Liver (tissue), 9 donors: ENCODE measurements around the gene GRAMD4. TPM values are rescaled to one million over a fixed set of nuclear protein-coding genes. Genes with fewer than 3 reads are reported as not detected.

Experiments used
- DNase-seq: peaks from one replicate; pipeline ENCODE4 v3.0.0-alpha.2; 2017; ENCODE audit warnings: low spot score
- H3K27ac ChIP-seq, 2 donors: one replicate each; pipeline ENCODE4 v1.7.0; 2013; ENCODE audit warnings: inconsistent platforms in 2 of 2, low read length in 2 of 2, control low read depth in 1 of 2, low read depth in 1 of 2, mild to moderate bottlenecking in 1 of 2
- H3K27me3 ChIP-seq, 4 donors: one replicate each; pipeline versions ENCODE4 v1.6.1 to v1.7.0; 2013; ENCODE audit warnings: low read length in 3 of 4, inconsistent platforms in 1 of 4, mild to moderate bottlenecking in 1 of 4, moderate library complexity in 1 of 4; ENCODE audit not compliant: control insufficient read depth in 4 of 4, insufficient read depth in 4 of 4
- H3K36me3 ChIP-seq, 4 donors: one replicate each; pipeline versions ENCODE4 v1.6.1 to v1.7.0; 2013; ENCODE audit warnings: low read length in 3 of 4, mild to moderate bottlenecking in 3 of 4, low read depth in 1 of 4, moderate library complexity in 1 of 4; ENCODE audit not compliant: control insufficient read depth in 4 of 4, insufficient read depth in 3 of 4
- H3K4me1 ChIP-seq, 4 donors: one replicate each; pipeline versions ENCODE4 v1.6.1 to v1.7.0; 2013; ENCODE audit warnings: low read length in 3 of 4, mild to moderate bottlenecking in 3 of 4, moderate library complexity in 1 of 4; ENCODE audit not compliant: control insufficient read depth in 4 of 4, insufficient read depth in 4 of 4
- H3K4me3 ChIP-seq, 3 donors: one replicate each; pipeline versions ENCODE4 v1.6.1 to v1.7.0; 2013; ENCODE audit warnings: low read length in 3 of 3, control low read depth in 1 of 3, low read depth in 1 of 3, mild to moderate bottlenecking in 1 of 3
- H3K9ac ChIP-seq, 2 donors: one replicate each; pipeline ENCODE4 v1.7.0; 2013; ENCODE audit warnings: low read length in 2 of 2, mild to moderate bottlenecking in 2 of 2, moderate library complexity in 2 of 2, control low read depth in 1 of 2, low read depth in 1 of 2
- H3K9me3 ChIP-seq, 4 donors: one replicate each; pipeline versions ENCODE4 v1.6.1 to v1.7.0; 2013; ENCODE audit warnings: low read length in 3 of 4; ENCODE audit not compliant: control insufficient read depth in 4 of 4
- FOXA1 ChIP-seq: IDR thresholded peaks from 2 replicates; pipeline ENCODE4 v1.6.1; 2016; ENCODE audit warnings: antibody characterized with exemption
- FOXA2 ChIP-seq: IDR thresholded peaks from 2 replicates; pipeline ENCODE4 v1.6.1; 2016; ENCODE audit warnings: antibody characterized with exemption
- GABPA ChIP-seq, 2 donors: IDR thresholded peaks in 1 of 2; conservative IDR thresholded peaks in 1 of 2; 2 replicates each; pipeline ENCODE4 v1.6.1; 2016; ENCODE audit warnings: antibody characterized with exemption in 2 of 2, mild to moderate bottlenecking in 1 of 2, moderate library complexity in 1 of 2
- HNF4A ChIP-seq, 2 donors: conservative IDR thresholded peaks; 2 replicates each; pipeline ENCODE4 v1.6.1; 2016; ENCODE audit warnings: antibody characterized with exemption in 2 of 2, mild to moderate bottlenecking in 2 of 2
- NR2F2 ChIP-seq: IDR thresholded peaks from 2 replicates; pipeline ENCODE4 v1.6.1; 2016; ENCODE audit warnings: antibody characterized with exemption
- RAD21 ChIP-seq, 2 donors: IDR thresholded peaks; 2 replicates each; pipeline ENCODE4 v1.6.1; 2016; ENCODE audit warnings: antibody characterized with exemption in 2 of 2, mild to moderate bottlenecking in 2 of 2
- SP1 ChIP-seq: IDR thresholded peaks from 2 replicates; pipeline ENCODE4 v1.6.1; 2018; ENCODE audit warnings: antibody characterized with exemption, mild to moderate bottlenecking
- TAF1 ChIP-seq: conservative IDR thresholded peaks from 2 replicates; pipeline ENCODE4 v1.6.1; 2016; ENCODE audit warnings: antibody characterized with exemption, mild to moderate bottlenecking
- YY1 ChIP-seq: IDR thresholded peaks from 2 replicates; pipeline ENCODE4 v1.6.1; 2016; ENCODE audit warnings: antibody characterized with exemption, mild to moderate bottlenecking
- WGBS: extraction: QIAGEN DNeasy Blood & Tissue Kit; methylation state at CpG from one replicate; pipeline ENCODE4 v1.1.7; 2013; 5-methylcytosine and 5-hydroxymethylcytosine counted together
- polyA plus RNA-seq, 2 donors: library from polyadenylated mRNA; stranded (reverse) in 1 of 2; unstranded in 1 of 2; fragments of 200-250 nt in 1 of 2; fragments of >200 nt in 1 of 2; fragmentation: Nextera tagmentation in 1 of 2; extraction: Ambion mirVana in 1 of 2; gene quantifications; one replicate each; pipeline versions ENCODE4 v1.2.1 to v1.2.3, GENCODE V29; 2013 to 2015
- total RNA-seq, 2 donors: library from RNA; depleted of rRNA; stranded (reverse); fragments of >200 nt; gene quantifications; one replicate each; pipeline ENCODE4 v1.2.3, GENCODE V29; 2014
- TF ChIP-seq, protein P1 (sequence below): IDR thresholded peaks from 2 replicates; pipeline ENCODE4 v1.6.1; 2016; ENCODE audit warnings: antibody characterized with exemption
- TF ChIP-seq, protein P2 (sequence below): IDR thresholded peaks from 2 replicates; pipeline ENCODE4 v1.6.1; 2016; ENCODE audit warnings: antibody characterized with exemption, mild to moderate bottlenecking
- TF ChIP-seq, protein P3 (sequence below): IDR thresholded peaks from 2 replicates; pipeline ENCODE4 v1.6.1; 2016; ENCODE audit warnings: antibody characterized with exemption
- TF ChIP-seq, protein P4 (sequence below): fragments of 150-350 bp; IDR thresholded peaks from 2 replicates; pipeline ENCODE4 v1.5.1; 2017; ENCODE audit warnings: improper control_type of control experiment, low read depth, low read length; ENCODE audit not compliant: missing input control
- TF ChIP-seq, protein P5 (sequence below): IDR thresholded peaks from 2 replicates; pipeline ENCODE4 v1.6.1; 2016; ENCODE audit warnings: antibody characterized with exemption
- donor health status: healthy.
- donor health status: healthy.
- donor health status: healthy.
- donor health status: healthy.
- donor health status: healthy.

GRAMD4 gene
- total and polyA plus RNA-seq, 4 donors, result 2.7 to 53.5 (median 21.6) TPM

DNA sequence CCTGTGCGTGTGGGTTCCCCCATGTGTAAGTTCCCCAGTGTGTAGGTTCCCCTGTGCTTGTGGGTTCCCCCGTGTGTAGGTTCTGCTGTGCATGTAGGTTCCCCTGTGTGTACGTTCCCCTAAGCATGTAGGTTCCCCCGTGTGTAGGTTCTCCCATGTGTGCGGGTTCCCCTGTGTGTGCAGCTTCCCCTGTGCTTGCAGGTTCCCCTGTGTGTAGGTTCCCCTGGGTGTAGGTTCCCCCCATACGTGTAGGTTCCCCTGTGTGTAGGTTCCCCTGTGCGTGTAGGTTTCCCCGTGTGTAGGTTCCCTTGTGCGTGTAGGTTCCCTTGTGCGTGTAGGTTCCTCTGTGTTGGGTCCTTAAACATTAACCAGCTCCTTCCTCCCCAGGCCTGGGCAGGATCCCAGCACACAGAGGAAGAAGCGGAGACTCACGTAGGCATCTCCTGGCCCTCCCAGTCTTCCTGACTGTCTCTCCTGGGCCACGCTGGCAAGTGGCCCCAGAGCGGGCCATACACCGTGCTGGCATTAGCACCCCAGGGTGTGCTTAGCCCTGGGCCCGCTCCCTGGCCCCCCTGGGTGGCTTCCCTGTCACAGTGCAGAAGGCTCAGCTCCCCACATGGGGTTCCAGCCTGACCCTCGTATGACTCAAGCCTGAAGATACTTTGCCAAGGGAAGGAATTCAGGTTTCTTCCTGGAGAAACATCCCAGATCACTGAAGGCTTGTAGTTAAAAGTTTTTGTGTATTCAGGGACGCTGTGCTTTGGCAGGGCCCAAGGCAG, 2.8 kb upstream of the GRAMD4 start (continued):
- TF ChIP-seq HNF4A (conservative IDR thresholded peaks at IDR 0.05), result no peak
- no peak for TF ChIP-seq YY1
- no peak for TF ChIP-seq FOXA2
- TF ChIP-seq NR2F2, result no peak

DNA sequence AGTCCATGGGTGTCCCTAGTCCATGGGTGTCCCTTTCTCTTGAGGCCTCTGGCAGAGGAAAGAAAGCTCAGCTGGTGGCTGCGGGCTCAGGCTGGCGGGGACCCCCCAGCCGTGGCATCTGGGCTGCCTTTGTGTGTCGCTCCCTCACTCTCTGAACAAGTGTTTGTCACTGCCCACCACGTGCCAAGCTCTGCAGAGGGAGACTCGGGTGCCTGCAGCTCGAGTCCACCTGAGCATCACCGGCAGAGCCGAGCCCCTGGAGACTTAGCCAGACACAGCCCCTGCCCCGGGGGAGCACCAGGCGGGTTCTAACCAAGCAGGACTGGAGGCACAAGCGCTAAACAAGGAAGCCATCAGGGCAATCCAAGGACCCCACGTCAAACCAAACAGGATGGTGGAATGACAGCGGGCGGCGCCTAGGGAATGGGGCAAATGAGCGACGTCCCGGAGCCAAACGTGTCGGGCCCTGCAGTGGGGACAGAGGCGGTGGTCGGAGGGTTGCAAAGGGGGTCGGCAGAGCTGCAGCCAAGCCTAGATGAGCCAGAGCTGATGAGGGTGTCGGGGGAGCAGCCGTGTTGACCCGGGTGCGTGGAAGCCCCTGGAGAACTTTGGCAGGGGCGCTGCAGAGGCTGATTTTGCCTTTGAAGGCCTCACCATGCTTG, 2.1 kb upstream of the GRAMD4 start:
- no peak for TF ChIP-seq HNF4A (conservative IDR thresholded peaks at IDR 0.05)
- TF ChIP-seq, protein P1, sequence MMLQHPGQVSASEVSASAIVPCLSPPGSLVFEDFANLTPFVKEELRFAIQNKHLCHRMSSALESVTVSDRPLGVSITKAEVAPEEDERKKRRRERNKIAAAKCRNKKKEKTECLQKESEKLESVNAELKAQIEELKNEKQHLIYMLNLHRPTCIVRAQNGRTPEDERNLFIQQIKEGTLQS, result no peak
- TF ChIP-seq, protein P2, sequence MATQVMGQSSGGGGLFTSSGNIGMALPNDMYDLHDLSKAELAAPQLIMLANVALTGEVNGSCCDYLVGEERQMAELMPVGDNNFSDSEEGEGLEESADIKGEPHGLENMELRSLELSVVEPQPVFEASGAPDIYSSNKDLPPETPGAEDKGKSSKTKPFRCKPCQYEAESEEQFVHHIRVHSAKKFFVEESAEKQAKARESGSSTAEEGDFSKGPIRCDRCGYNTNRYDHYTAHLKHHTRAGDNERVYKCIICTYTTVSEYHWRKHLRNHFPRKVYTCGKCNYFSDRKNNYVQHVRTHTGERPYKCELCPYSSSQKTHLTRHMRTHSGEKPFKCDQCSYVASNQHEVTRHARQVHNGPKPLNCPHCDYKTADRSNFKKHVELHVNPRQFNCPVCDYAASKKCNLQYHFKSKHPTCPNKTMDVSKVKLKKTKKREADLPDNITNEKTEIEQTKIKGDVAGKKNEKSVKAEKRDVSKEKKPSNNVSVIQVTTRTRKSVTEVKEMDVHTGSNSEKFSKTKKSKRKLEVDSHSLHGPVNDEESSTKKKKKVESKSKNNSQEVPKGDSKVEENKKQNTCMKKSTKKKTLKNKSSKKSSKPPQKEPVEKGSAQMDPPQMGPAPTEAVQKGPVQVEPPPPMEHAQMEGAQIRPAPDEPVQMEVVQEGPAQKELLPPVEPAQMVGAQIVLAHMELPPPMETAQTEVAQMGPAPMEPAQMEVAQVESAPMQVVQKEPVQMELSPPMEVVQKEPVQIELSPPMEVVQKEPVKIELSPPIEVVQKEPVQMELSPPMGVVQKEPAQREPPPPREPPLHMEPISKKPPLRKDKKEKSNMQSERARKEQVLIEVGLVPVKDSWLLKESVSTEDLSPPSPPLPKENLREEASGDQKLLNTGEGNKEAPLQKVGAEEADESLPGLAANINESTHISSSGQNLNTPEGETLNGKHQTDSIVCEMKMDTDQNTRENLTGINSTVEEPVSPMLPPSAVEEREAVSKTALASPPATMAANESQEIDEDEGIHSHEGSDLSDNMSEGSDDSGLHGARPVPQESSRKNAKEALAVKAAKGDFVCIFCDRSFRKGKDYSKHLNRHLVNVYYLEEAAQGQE, result no peak
- no peak for TF ChIP-seq GABPA (IDR thresholded peaks at IDR 0.05 in 1 of 2, conservative IDR thresholded peaks at IDR 0.05 in 1 of 2)
- no peak for TF ChIP-seq TAF1
- TF ChIP-seq FOXA1, result no peak
- no peak for TF ChIP-seq SP1
- TF ChIP-seq, protein P3, sequence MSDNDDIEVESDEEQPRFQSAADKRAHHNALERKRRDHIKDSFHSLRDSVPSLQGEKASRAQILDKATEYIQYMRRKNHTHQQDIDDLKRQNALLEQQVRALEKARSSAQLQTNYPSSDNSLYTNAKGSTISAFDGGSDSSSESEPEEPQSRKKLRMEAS, result no peak
- TF ChIP-seq, protein P4, sequence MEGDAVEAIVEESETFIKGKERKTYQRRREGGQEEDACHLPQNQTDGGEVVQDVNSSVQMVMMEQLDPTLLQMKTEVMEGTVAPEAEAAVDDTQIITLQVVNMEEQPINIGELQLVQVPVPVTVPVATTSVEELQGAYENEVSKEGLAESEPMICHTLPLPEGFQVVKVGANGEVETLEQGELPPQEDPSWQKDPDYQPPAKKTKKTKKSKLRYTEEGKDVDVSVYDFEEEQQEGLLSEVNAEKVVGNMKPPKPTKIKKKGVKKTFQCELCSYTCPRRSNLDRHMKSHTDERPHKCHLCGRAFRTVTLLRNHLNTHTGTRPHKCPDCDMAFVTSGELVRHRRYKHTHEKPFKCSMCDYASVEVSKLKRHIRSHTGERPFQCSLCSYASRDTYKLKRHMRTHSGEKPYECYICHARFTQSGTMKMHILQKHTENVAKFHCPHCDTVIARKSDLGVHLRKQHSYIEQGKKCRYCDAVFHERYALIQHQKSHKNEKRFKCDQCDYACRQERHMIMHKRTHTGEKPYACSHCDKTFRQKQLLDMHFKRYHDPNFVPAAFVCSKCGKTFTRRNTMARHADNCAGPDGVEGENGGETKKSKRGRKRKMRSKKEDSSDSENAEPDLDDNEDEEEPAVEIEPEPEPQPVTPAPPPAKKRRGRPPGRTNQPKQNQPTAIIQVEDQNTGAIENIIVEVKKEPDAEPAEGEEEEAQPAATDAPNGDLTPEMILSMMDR, result no peak
- no peak for TF ChIP-seq YY1
- no peak for TF ChIP-seq RAD21 (IDR thresholded peaks at IDR 0.05)
- TF ChIP-seq, protein P5, sequence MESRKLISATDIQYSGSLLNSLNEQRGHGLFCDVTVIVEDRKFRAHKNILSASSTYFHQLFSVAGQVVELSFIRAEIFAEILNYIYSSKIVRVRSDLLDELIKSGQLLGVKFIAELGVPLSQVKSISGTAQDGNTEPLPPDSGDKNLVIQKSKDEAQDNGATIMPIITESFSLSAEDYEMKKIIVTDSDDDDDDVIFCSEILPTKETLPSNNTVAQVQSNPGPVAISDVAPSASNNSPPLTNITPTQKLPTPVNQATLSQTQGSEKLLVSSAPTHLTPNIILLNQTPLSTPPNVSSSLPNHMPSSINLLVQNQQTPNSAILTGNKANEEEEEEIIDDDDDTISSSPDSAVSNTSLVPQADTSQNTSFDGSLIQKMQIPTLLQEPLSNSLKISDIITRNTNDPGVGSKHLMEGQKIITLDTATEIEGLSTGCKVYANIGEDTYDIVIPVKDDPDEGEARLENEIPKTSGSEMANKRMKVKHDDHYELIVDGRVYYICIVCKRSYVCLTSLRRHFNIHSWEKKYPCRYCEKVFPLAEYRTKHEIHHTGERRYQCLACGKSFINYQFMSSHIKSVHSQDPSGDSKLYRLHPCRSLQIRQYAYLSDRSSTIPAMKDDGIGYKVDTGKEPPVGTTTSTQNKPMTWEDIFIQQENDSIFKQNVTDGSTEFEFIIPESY, result no peak
- no peaks in the 10 kb centered on the region for H3K9me3 ChIP-seq
- H3K4me1 ChIP-seq, result peaks cover 5 to 14% (median 9%) of the 10 kb centered on the region in 4 donors
- DNase-seq, result no peak
- no peaks in the 10 kb centered on the region for H3K27me3 ChIP-seq
- no peaks in the 10 kb centered on the region for H3K36me3 ChIP-seq
- H3K4me3 ChIP-seq, result no peak overlapping the region
- 88% methylated on average over 29 of the region's 29 CpGs for WGBS
- H3K27ac ChIP-seq, result no peak overlapping the region
- H3K9ac ChIP-seq, result no peak overlapping the region
